GF-D8 (cell line): Measurements from ENCODE around the gene TMEFF1.
"Not testable (repeated sequence)": the region's sequence is repeated elsewhere in the genome, so short reads cannot be mapped to it uniquely, and the experiment has no call there.

Experiments
- DNase-seq: peaks from one replicate; lab custom pipeline; 2025; lab: John Stamatoyannopoulos, UW

Gene TMEFF1, protein sequence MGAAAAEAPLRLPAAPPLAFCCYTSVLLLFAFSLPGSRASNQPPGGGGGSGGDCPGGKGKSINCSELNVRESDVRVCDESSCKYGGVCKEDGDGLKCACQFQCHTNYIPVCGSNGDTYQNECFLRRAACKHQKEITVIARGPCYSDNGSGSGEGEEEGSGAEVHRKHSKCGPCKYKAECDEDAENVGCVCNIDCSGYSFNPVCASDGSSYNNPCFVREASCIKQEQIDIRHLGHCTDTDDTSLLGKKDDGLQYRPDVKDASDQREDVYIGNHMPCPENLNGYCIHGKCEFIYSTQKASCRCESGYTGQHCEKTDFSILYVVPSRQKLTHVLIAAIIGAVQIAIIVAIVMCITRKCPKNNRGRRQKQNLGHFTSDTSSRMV

DNA sequence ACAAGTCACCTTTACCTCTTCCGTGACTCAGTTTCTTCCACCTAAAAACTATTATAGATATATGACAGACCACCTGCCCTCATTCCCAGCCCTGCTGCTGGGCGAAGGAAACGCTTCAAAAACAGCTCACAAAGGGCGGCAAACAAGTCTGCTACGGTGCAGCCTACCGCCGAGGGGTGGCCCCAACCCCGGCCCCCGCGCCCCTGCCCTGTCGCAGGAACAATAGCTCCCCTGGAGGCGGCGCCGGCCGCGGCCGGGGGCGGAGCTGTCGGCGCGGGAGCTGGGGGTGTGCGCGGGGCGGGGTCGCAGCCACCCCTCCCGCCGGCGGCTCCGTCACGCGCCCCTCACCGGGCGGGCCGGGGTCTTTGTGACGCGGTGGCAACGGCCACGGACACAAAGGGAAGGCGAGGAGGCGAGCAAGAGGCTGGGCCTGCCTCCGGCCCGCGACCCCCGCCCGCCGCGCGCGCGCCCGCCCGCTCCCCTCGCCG is at the start of gene TMEFF1:
Gene TMEFF1 (plus strand): TSS at position 362 of the 488 bp plus-strand sequence. CDS start 396 bp downstream, outside the sequence.
- no peak for DNase-seq

DNA sequence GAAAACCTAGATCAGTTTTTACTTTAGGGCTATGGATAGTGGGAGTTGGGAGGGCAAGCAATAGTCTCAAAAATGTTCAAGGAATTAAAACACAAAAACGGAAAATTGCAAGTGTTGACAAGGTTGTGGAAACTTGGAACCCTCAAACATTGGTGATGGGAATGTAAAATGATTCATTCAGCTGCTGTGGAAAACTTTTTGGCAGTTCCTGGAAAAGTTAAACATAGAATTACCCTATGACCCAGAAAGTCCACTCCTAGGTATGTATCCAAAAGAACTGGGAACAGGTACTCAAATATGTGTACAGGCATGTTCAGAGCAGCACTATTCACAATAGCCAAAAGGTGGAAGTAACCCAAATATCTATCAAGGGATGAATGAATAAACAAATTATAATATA is 47.2 kb upstream of the TMEFF1 start:
- DNase-seq = no peak

DNA sequence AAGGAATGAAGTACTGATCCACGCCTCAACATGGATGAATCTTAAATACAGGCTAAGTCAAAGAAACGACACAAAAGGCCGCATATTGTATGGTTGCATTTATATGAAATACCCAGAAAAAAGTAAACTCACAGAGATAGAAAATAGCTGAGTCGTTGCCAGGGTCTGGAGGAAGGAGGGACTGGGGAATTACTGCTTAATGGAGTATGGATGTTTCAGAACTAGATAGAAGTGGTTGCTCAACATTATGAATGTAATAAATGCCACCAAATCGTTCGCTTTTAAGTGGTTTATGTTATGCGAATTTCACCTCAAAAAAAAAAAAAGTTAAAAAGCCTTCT is 46.8 kb upstream of the TMEFF1 start:
- no peak for DNase-seq

DNA sequence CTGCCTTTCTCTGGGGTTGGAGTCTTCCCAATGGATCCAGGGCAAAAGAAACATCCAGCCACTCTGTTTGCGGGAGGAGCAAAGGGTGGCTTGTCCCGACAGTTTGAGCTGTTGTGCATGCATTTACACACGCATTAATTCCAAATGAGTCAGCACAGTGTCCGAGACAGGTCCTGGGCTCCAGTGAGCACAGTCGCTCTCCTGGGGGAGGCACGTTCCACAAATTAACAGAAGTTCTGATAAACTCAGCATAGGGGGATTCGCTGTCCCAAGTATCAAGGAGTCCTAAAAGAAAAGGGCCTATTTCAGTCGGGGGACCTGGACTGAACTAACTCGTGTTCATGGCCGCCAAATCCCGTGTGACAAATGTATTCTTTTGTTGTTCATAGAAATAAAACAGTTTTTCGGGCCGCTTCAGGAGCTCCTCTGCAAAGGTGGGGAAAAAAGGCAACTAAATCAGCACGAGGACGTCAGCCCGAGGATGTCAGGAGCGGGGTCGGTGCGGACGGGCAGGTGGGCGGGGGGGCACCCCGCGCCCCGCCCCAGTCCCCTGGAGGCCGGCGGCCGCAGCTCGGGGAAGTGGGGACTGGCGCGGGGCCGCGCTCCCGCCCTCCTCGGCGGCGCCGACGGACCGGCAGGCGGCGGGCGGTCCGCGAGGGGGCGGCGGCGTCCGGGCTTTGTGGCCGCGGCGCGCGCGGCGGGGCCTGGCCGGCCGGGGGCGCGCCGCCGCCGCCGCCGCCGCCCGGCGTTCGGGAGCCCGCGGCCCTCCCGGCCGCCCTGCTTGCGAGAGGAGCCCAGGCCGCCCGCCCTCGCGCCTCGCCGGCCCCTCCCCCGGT is 46.2 kb upstream of the TMEFF1 start, which contains the start of gene MSANTD3:
Gene MSANTD3 (plus strand): TSS at position 614 of the 836 bp plus-strand sequence. CDS start 14,796 bp downstream, outside the sequence.
- DNase-seq = peak; percentile 46

DNA sequence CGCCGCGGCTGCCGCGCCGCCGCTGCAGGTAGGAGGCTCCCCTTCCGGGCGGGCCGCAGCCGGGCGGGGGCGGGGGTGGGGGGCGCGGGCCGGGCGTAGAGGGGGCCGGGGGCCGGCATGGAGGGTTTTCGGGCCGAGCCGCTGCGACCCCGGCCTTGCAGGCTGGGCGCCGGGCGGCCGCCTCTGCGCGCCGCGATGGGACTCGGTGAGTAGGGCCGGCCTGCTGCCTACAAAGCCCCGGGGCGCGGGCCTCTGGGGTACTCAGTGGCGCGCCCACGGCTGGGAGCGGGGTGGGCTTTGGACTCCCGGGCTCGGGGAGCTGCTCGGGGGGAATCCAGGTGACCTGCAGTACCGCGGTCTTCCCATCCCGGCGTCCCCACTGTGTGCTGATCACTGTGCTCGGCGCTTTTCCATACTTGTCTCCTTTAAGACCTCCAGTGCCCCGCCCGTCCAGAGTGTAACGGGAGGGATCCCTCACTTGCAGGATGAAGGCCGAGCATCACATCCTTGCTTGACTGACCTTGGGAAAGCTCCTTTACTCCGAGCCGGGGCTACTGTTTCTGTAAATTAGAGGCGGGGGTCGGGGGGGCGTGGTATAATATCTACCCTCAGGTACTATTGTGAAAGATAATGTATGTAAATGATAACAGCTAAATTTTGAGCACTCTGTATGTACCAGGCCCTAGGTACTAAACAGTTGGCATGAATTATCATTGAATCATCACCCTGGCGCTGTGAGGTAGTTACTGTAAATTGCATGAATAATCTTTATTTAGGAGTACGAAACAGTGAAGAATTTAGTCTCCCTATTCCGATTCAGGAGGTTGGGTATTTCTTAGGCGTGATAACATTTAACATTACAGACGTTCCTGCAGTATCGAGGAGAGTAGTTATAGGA is 45.3 kb upstream of the TMEFF1 start:
- DNase-seq = no peak

DNA sequence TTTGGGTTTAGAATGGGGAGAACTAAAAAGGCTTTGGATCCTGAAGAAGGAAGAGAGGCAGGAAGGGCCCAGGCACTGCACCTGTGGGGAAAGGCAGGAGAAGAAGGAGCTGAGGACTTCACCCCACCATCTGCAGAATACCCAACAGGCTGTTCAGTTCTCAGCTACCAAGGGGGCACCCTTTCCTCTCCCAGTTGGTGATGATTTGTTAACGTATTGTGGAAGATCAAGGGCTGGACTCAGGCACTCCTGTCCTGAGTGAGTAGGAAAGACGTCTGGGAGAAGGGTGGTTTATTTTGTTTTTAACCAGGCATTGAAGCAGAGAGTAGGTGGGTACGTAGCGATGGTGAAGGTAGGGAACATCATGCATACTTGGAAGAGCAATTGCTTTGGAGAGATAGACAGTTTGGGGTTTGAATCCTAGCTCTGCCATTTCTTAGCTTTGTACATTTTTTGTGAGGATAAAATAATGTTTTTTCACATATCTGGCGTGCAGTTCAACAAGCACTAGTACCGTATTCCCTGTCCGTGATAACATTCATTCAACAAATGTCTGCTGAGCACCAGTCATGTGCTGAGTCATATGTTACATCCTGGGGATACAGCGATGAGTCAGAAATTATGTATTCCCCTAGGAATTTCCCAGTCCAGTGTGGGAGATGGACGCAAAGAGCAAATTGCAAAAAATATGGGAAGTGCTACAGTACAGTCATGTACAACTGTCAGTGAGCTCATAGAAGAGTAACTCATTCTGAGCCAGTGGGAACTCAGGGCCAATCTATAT is 43.9 kb upstream of the TMEFF1 start:
- DNase-seq = no peak

DNA sequence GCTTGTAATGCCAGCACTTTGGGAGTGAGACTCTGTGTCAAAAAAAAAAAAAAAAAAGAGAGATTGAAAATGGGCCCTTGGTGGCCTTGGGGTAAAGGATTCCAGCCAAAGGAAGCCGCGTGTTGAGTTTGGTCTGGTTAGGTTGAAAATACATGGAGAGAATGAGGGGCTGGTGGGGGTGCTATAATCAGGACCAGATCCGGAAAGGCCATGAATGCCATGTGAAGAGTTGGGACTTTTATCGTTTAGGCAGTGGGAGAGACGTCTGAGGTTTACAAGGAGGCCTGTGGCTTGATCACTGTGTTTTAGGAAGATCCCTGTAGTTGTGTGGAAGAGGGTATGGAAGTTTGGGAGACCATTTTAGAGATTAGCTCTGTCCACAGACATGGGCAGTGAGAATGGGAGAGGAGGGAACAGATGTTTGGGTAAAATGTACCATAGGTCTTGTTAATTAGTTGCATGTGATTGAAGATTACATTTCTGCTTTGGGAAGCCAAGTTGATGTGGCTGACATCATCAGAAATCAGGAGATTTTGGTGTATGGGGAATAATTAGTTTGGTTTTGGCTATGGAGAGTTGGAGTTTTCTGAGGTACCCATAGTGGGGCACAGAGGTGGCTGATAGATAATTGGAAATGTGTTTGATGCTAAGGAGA is 42.5 kb upstream of the TMEFF1 start:
- no peak for DNase-seq

DNA sequence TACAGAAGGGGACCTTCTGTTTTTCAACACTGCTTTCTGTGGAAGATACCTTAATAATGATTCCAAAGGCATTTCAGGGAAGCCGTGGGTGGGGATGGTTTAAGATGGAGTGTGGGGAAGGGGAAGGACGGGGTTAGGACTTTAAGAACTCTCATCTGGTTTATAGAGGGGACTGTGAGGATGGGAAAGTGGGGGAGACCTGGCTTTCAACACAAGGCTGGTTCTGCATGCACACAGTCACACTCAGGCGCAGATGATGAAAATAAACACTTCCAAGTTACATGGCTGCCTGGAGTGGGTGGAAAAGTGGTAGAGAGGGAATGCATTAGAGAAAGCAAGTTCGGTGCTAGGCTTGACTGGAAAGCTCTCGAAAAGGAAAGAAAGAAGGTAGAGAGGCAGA is 41.1 kb upstream of the TMEFF1 start:
- DNase-seq = no peak

DNA sequence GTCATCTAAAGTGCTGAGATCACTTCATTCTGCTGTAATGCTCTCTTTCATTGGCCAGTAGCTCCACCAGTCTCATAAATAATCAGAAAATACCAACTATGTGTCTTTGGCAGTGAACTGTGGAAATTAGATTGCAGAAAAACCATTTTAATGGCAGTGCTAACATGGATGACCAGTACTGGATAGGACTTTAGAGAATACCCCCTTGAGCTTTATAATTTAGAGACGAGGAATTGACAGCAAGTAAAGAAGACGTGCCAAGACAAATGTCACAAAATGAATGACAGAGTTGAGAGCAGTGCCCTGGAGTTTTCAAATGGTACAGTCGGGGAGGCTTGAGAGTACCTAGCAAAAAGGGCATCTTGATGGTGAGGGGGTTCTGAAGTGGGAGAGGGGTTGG is 40.2 kb upstream of the TMEFF1 start:
- DNase-seq = no peak

DNA sequence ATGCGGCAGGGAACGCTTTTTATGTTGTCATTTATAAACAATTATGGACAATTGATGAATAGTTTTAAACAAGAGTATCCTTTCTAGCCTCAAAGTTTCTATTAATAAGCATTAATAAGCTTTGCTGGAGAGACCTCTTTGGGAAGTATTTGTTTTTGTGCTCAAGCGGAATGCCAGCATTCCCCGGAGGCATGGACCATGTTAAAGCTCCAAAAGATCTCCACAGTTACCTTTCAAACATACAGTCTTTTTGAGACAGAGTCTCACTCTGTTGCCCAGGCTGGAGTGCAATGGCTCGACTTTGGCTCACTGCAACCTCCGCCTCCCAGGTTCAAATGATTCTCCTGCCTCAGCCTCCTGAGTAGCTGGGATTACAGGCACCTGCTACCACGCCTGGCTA is 36.4 kb upstream of the TMEFF1 start:
- no peak for DNase-seq

DNA sequence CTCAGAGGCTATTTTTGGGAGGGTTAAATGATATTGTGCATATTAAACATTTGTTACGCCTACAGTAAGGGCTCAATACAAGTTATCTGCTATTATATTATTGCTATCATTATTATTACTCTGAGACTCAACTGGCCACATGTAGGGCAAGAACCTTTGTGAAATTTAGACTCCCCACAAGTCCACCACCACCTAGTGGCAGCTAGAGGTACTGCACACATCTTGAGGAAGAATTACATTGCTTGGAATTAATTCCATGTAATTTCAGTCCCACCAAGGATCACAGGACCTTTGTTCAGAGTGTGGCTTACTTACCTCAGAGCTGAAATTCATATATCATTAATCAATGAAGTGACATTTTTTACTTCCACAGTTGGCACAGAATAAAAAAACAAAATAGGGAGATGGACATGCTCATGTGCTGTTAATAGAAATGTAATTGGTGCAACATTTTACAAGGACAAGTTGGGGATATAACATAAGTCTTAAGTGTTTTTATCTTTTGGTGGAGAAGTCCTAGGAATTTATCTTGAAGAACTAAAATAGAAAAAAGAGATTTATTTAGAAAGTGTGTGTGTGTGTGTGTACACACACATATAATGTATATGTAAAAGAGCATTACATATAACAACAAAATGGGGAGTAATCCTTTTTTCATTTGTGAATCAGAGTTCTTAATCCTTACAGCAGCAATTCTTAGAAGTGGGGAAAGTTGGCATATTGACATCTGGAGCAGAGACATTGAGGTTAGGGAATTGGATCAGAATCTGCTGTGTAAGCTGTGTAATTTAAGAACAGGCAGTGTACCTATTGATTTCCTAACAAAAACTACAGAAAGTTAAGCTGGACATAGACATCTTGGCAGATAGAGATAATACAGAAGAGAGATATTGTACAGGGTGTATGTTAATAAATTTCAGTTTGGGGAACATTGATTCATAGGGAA is 34.8 kb upstream of the TMEFF1 start:
- no peak for DNase-seq

DNA sequence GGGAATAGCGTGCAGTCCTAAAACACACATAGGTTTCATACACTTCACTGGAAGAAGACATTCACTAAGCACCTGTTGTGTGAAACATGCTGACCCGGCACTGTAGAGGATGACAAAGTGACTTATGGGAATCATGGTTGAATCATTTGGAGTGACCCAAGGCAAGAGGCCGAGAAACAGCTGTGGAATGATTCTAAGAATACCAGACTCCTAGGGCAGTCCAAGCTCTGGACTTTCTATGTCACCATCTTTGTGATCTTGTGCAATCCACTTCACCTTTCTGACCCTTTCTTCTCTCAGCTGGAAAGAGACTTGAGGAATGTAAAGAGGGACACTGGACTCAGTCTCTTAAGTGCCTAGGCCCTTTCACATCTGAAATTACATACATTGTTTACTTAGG is 32.9 kb upstream of the TMEFF1 start:
- no peak for DNase-seq

DNA sequence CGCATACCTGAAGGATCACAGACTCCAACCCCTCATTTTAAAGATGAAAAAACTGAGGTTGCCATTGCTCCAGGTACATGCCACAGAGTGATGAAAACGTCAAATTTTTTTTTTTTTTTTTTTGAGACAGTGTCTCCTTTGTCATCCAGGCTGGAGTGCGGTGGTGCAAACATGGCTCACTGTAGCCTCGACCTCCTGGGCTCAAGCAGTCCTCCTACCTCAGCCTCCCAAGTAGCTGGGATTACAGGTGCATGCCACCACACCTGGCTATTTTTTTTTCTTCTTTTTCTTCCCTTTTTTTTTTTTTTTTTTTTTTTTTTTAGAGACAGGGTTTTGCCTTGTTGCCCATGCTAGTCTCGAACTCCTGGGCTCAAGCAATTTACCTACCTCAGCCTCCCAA is 32.5 kb upstream of the TMEFF1 start:
- DNase-seq = not testable (repeated sequence)

DNA sequence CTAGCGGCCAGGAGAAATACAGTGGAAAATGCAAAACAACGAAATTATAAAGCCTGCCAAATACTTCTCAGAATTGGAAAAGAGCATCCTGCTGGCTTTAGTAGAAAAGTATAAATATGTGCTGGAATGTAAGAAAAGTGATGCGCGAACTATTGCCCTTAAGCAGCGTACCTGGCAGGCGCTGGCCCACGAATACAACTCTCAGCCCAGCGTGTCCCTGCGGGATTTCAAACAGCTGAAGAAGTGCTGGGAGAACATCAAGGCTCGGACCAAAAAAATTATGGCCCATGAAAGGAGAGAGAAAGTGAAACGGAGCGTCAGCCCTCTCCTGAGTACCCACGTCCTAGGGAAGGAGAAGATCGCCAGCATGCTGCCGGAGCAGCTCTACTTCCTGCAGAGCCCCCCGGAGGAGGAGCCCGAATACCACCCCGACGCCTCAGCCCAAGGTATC is 31.0 kb upstream of the TMEFF1 start:
- no peak for DNase-seq

DNA sequence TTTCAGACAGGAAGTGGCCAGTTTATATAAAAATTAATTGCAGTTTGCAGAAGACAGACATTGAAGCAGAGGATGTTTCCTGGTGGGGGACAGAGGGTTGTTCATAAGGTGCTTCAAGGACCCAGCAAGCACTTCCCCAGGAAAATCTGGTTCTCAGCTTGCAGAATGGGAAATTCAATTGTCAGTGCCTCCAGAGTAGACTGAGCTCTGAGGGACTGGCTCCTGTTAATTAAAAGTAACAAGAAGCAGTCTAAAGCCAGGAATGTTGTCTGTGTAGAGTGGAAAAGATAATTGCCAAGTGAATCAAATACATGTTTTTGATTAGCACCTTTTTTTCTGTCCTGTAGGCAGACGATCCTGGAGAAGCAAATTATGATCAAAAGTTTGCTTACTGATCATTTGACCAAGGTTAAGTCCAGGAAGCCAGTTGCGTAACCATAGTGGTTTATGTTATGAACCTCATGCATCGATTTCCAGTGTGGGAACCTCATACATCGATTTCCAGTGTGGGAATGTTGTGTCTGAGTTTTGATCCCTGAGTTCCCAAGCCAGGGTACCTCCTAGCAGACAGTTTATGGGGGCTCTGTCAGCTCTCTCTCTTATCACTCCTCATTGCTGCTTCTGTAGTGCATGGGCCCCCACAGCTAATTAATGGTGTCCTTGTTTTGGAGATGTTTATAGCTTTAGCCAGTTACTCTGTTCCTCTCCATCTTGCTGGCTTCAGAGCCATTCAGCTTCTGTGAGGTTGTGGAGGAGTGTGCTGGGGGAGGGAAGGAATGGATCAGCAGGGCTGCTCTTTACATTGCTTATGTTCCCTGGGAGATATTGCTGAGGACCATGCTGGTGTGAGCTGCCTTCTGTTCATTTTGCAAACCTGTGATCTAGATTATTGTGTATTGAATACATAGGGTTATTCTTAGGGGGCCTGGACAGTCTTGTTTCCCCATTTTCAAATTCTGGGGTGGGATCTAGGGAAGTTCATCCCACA is 28.9 kb upstream of the TMEFF1 start:
- no peak for DNase-seq

DNA sequence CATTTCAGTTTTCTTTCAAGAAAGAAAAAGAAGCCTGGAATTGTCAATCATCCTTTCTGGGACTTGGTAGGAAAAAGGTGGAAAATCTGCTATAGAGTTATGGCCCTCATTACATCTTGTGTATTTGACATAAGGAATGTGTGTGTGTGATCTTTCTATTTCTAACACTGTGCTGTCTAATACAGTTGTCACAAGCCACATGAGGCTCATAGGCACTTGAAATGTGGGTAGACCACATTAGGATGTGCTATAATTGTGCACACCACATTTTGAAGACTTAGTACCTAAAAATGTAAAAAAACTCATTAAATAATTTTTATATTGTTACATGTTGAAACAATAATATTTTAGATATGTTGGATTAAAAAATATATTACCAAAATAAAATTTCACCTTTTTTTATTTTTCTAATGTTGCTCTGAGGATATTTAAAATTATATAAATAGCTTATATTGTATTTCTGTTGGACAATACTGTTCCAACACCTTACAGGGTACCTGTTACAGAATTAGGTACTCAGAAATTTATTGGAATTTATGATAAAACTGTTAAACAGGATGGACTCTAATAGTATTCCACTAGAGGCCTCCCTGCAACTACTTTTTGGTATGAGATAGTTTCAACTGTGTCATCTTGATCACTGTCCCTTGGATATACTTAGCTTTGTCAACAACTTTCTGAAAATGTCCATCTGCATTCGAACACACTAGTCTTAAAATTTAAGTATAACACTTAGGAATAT is 27.6 kb upstream of the TMEFF1 start:
- no peak for DNase-seq

DNA sequence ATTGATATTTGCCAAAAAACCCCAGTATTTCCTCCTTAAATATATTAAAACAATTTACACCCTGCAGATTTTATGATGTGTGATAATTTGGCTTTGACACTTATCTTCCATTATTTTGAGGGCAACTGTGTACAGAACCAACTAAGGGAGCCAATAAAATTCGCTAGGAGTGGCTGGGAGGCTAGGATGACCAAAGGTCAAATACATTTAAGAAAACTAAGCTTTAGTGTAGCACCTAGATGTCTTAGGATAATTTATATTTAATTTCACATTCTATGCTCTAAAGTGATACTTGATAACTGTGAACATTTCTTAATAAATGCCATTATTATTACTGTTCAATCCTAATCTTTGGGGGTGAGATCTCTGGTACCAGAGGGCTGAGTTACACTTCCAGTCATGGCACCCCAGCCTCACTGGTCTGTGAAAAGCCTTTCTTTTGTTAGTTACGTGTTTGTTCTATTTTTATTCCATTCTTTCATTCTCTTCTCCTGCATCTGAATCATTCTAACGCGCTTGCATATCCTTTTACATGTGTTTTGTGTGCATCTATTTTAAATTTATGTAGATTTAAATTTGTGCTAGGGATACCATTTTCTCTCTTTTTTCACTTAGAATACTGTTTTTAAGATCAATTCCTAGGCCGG is 26.9 kb upstream of the TMEFF1 start:
- DNase-seq = no peak
